Rectal smooth muscle tissue (tissue), 1 donor: ENCODE data around the gene MAPKAPK5.

ENCODE experiments used
- H3K27ac ChIP-seq: one replicate; pipeline ENCODE4 v1.7.0; 2013; ENCODE audit warnings: low read depth, low read length, inconsistent platforms
- H3K27me3 ChIP-seq: one replicate; pipeline ENCODE4 v1.7.0; 2013; ENCODE audit warnings: low read length; ENCODE audit not compliant: control insufficient read depth, insufficient read depth
- H3K36me3 ChIP-seq: one replicate; pipeline ENCODE4 v1.7.0; 2013; ENCODE audit warnings: low read length; ENCODE audit not compliant: control insufficient read depth, insufficient read depth
- H3K4me1 ChIP-seq: one replicate; pipeline ENCODE4 v1.7.0; 2013; ENCODE audit warnings: low read length; ENCODE audit not compliant: control insufficient read depth, insufficient read depth
- H3K4me3 ChIP-seq: one replicate; pipeline ENCODE4 v1.7.0; 2013; ENCODE audit warnings: low read length
- H3K9ac ChIP-seq: one replicate; pipeline ENCODE4 v1.7.0; 2013; ENCODE audit warnings: low read length

The MAPKAPK5 gene

GRCh38 chr12:111868676-111869588 lies 26.9 kb downstream of the MAPKAPK5 start:
- peaks cover 22% of the 10 kb centered on the region for H3K36me3 ChIP-seq
- H3K4me3 ChIP-seq = no peak overlapping the region
- H3K9ac ChIP-seq = no peak overlapping the region
- no peaks in the 10 kb centered on the region for H3K4me1 ChIP-seq
- H3K27me3 ChIP-seq = no peaks in the 10 kb centered on the region
- no peak overlapping the region for H3K27ac ChIP-seq

- Histone ChIP-seq H3K36me3 (peaks cover 22% of the 10 kb centered on the region), H3K27me3 (no peaks in the 10 kb centered on the region), H3K9ac (no peak overlapping the region), H3K4me3 (no peak overlapping the region), H3K27ac (no peak overlapping the region), H3K4me1 (no peaks in the 10 kb centered on the region)
Observed at GRCh38 chr12:111869671-111870070, 27.6 kb downstream of the MAPKAPK5 start.

DNA sequence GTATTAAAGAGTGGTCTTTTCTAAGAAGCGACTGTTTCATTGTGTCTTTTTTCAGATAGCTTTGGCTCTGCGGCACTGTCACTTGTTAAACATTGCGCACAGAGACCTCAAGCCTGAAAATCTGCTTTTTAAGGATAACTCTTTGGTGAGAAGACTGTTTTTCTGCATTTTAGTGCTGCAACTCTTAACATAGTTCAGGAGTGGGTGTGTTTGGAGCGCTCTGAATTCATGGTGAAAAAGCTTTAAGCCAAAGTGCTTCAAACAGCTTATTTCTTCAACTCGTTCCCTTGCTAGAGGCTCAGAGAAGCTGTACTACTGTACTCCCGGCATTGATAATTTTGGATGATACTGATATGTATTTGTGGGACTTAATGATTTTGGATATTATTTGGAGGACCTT lies 28.2 kb downstream of the MAPKAPK5 start:
- H3K9ac ChIP-seq = no peak overlapping the region
- no peak overlapping the region for H3K27ac ChIP-seq
- no peaks in the 10 kb centered on the region for H3K4me1 ChIP-seq
- peaks cover 22% of the 10 kb centered on the region for H3K36me3 ChIP-seq
- H3K4me3 ChIP-seq = no peak overlapping the region
- no peaks in the 10 kb centered on the region for H3K27me3 ChIP-seq

DNA sequence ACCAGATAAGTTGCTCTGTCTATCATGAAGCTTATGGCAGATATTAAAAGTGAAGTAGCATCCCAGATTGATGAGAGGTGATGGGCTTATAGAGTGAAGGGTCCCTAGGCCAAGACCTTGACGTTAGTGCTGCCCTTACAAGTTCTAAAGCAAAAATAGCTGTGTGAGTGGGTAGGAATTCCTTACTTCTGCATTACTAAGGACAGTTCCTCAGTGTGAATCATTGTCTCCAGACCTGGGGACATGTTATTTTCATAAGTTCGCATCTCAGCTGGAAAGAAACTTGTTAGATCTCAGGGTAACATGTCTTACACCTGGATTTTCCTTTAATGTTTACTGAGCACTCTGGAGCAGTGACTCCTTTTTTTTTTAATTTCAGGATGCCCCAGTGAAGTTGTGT lies 28.7 kb downstream of the MAPKAPK5 start:
- no peak overlapping the region for H3K4me3 ChIP-seq
- peaks cover 22% of the 10 kb centered on the region for H3K36me3 ChIP-seq
- no peaks in the 10 kb centered on the region for H3K4me1 ChIP-seq
- no peak overlapping the region for H3K27ac ChIP-seq
- H3K27me3 ChIP-seq = no peaks in the 10 kb centered on the region
- H3K9ac ChIP-seq = no peak overlapping the region

GRCh38 chr12:111873113-111873512 lies 31.1 kb downstream of the MAPKAPK5 start:
- H3K27me3 ChIP-seq = no peaks in the 10 kb centered on the region
- no peak overlapping the region for H3K27ac ChIP-seq
- peaks cover 21% of the 10 kb centered on the region for H3K36me3 ChIP-seq
- no peak overlapping the region for H3K4me3 ChIP-seq
- no peaks in the 10 kb centered on the region for H3K4me1 ChIP-seq
- H3K9ac ChIP-seq = no peak overlapping the region

DNA sequence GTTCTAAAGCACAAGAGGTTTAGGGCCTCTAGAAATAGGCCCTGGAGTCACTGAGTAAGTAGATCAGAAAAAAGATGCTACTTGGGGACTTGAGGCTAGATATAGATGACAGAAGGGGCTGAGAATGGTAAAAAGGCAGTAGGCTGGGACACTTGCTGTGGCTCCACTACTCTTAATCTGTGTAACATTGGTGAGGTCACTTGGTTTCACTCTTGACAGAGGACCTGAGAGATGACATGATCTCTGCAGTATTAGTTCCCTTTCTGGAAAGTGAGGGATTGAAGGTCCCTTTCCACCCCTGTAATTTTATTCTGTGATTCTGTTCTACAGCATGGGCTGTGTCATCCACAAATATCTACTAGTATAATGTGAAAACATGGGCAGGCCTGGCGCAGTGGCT lies 39.7 kb downstream of the MAPKAPK5 start:
- Histone ChIP-seq H3K27ac (no peak overlapping the region), H3K36me3 (peaks cover 38% of the 10 kb centered on the region)

DNA sequence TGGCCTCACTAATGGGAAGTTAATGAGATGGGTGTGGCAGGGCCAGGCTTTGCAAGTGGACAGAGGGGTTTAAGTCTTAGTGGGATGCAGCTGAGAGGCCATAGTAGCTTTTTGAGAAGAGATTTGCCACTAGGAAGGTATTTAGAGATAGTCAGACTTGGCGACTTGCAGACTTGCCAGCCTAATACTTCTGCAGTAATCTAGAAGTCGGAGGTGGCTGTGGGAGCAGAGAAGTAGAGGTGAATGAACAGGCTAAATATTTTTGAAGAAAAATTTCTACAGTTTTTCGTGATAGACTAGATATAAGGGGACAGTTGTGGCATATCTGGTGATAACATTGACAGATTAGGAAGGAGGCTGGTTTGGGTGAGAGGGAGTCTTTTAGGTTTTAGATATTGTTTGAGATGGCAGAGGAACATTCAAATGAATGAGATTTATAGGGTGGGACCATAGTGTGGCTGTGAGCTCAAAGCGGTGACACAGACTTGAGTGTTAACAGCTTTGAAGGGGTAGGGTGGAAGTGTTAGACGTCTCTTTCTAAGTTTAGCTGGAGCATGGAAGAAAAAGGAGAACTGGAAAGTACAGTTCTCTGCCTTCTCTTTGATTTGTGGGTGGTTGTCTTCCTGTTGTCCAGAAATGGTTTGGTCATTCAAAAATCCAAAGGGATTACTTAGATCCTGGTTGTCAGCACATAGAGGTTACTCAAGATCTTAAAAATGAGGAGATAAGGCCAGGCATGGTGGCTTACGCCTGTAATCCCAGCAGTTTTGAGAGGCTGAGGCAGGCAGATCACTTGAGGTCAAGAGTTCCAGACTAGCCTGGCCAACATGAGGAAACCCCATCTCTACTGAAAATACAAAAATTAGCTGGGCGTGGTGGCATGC lies 44.9 kb downstream of the MAPKAPK5 start:
- peaks cover 53% of the 10 kb centered on the region for H3K36me3 ChIP-seq
- no peak overlapping the region for H3K27ac ChIP-seq
- no peak overlapping the region for H3K9ac ChIP-seq

More for the DNA sequence above, 39.7 kb downstream of the MAPKAPK5 start:
- no peaks in the 10 kb centered on the region for H3K27me3 ChIP-seq
- no peaks in the 10 kb centered on the region for H3K4me1 ChIP-seq
- H3K4me3 ChIP-seq = no peak overlapping the region
- no peak overlapping the region for H3K9ac ChIP-seq

GRCh38 chr12:111887926-111888745 lies 46.1 kb downstream of the MAPKAPK5 start:
- Histone ChIP-seq H3K4me1 (no peaks in the 10 kb centered on the region), H3K27me3 (no peaks in the 10 kb centered on the region), H3K4me3 (no peak overlapping the region), H3K9ac (no peak overlapping the region), H3K36me3 (peaks cover 50% of the 10 kb centered on the region), H3K27ac (no peak overlapping the region)

More for the DNA sequence above, 44.9 kb downstream of the MAPKAPK5 start:
- no peaks in the 10 kb centered on the region for H3K27me3 ChIP-seq
- no peak overlapping the region for H3K4me3 ChIP-seq
- no peaks in the 10 kb centered on the region for H3K4me1 ChIP-seq

DNA sequence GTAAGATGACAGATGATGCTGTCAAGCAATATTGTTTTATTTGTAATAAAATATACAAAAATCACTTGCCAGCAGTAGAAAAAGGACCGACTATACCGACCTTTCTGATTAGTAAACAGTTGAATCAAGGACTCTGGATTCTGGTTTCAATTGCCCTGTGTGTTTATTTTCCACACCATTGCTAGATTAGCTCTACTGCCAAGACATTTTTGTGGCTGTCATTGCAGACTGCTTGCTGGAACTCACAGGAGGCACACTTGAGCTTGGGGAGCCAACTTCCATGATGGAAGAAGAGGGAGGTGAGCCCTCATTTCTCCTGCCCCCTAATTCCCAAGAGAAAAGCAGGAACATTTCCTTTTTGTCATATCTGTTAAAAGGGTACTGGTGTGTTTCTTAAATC lies 51.3 kb downstream of the MAPKAPK5 start:
- Histone ChIP-seq H3K9ac (no peak overlapping the region), H3K4me1 (no peaks in the 10 kb centered on the region), H3K36me3 (peaks cover 27% of the 10 kb centered on the region), H3K27me3 (no peaks in the 10 kb centered on the region), H3K4me3 (no peak overlapping the region), H3K27ac (no peak overlapping the region)

DNA sequence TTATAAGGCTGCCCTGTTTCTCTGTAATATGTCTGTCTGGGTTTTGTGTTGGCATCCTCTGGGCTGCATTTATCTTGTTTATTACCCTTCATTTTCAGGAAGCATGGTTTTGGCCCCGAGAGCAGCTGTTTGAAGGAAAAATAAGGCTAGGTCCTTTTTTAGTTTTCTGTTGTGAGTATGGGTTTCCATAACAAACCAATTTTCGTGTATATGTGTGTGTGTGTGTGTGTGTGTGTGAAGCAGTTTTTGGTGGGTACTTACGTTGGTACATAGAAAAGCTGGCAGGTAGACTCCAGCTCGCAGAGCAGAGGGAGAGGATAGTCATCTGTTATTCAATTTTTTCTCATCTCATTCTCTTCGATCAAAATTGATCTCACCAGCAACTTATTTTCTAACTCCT lies 52.5 kb downstream of the MAPKAPK5 start:
- Histone ChIP-seq H3K27me3 (no peaks in the 10 kb centered on the region), H3K9ac (no peak overlapping the region), H3K4me3 (no peak overlapping the region), H3K27ac (no peak overlapping the region), H3K4me1 (no peaks in the 10 kb centered on the region), H3K36me3 (peaks cover 20% of the 10 kb centered on the region)

DNA sequence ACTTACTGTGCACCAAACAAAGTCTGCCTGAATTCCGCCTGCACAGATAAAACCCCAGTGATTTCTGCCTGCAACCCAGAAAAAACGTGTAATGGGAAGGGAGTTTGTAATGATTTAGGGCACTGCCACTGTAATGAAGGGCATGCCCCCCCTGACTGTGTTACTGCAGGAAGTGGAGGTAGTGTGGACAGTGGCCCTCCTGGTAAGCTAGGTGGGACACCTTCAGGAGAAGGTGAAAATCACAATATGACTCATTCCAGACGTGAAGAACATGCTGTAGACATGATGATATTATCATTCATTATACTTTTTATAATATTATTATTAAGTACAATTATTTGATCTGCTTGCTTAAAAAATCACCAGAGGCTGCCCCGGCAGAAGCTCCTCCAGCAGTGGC lies 59.2 kb downstream of the MAPKAPK5 start:
- Histone ChIP-seq H3K9ac (no peak overlapping the region), H3K4me3 (no peak overlapping the region), H3K36me3 (peaks cover 3% of the 10 kb centered on the region), H3K4me1 (no peaks in the 10 kb centered on the region), H3K27me3 (no peaks in the 10 kb centered on the region), H3K27ac (no peak overlapping the region)

DNA sequence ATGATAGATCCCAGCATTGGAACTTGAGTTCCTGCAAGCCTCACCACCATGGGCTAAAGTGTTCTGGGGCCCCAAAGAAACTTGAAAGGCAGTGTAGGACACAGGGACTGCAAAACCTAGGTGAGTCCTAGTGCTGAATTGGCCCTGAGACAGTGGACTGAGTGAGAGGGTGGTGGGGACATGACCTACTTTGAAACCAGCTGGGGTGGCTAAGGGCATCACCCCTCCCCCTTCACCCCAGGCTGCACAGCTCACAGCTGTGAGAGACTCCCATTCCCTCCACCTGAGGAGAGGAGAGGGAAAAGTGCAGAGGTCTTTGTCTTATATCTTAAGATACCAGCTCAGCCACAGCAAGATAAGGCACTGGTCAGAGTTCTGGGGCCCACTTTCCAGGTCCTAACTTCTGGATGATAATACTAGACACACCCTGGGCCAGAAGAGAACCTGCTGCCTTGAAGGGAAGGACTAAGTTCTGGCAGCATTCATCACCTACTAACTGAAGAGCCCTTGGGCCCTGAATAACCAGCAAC lies 62.5 kb downstream of the MAPKAPK5 start:
- no peaks in the 10 kb centered on the region for H3K4me1 ChIP-seq
- H3K4me3 ChIP-seq = no peak overlapping the region
- no peak overlapping the region for H3K9ac ChIP-seq
- no peaks in the 10 kb centered on the region for H3K36me3 ChIP-seq
- no peak overlapping the region for H3K27ac ChIP-seq
- no peaks in the 10 kb centered on the region for H3K27me3 ChIP-seq
